Measurements from ENCODE around the gene PLXNB1. TPM values are rescaled to one million over a fixed set of nuclear protein-coding genes. Genes with fewer than 3 reads are reported as not detected.
"Not testable (repeated sequence)": the region's sequence is repeated elsewhere in the genome, so short reads cannot be mapped to it uniquely, and the experiment has no call there.

The PLXNB1 gene
- total and polyA plus RNA-seq, 2 of the 13 experiments (the other 11 are each of a cell fraction or from before 2014, with no cell fraction given), result 86.0 to 143 TPM

GRCh38 chr3:48474619-48475018 is 44.7 kb upstream of the PLXNB1 start:
- POLR2A ChIA-PET, result interaction anchor here (1.7 to 3.2 kb wide), 10 partner anchors 8 to 620 kb away, joined by 5 to 39 read pairs (median 18); partner anchors contain the start of genes CCDC51, NDUFAF3, PFKFB4 and PLXNB1
- Histone ChIP-seq H2AFZ (ENCODE audit: low read length) (no peak overlapping the region), H3K36me3 (replicated peaks in 1 of 2; ENCODE audit: control insufficient read depth in 1 of 2, insufficient read depth in 2 of 2, low read length in 2 of 2) (0 out of 5 replicates have a peak, but pooled peaks cover 0 to under 1% of the 10 kb centered on the region in 2 experiments), H4K20me1 (ENCODE audit: insufficient read depth, low read length) (no peaks in the 10 kb centered on the region), H3K79me2 (ENCODE audit: insufficient read depth, low read length) (peaks cover 4% of the 10 kb centered on the region), H3K4me3 (replicated peaks in 1 of 3; ENCODE audit: insufficient read depth in 1 of 3, low read depth in 2 of 3, low read length in 3 of 3) (no peak overlapping the region), H3K27me3 (ENCODE audit: control insufficient read depth in 1 of 2, insufficient read depth in 2 of 2, low read length in 2 of 2) (no peaks in the 10 kb centered on the region; a peak in 1 of 5 replicates), H3K9ac (ENCODE audit: insufficient read depth, low read depth, low read length) (no peak overlapping the region), H3K4me2 (ENCODE audit: low read depth, low read length) (no peak overlapping the region), H3K4me1 (ENCODE audit: insufficient read depth, low read length) (peaks cover 58% of the 10 kb centered on the region), H3K27ac (ENCODE audit: extremely low read length, insufficient read depth, low read length) (no peak overlapping the region), H3K9me3 (ENCODE audit: low read length) (no peaks in the 10 kb centered on the region)
- peak; percentile 39 for TF ChIP-seq MAX (IDR thresholded peaks at IDR 0.05)
- no peak for TF ChIP-seq TBX3 (IDR thresholded peaks at IDR 0.05; ENCODE audit: borderline replicate concordance)
- TF ChIP-seq ZFX (CRISPR knock-in tag; IDR thresholded peaks at IDR 0.05; ENCODE audit: low read depth), result 0 out of 2 replicates have a peak, but pooled peaks have one; percentile 25
- TF ChIP-seq SALL1 (CRISPR knock-in tag; IDR thresholded peaks at IDR 0.05), result 0 out of 2 replicates have a peak, but pooled peaks have one; percentile 32
- CTCF ChIA-PET (ENCODE audit: low intra/inter-chr PET ratio, low total read pairs), result no interaction called here
- ATAC-seq (no peak), DNase-seq (ENCODE audit: low spot score) (peak; percentile 32), FAIRE-seq (no peak)
- no TSS peak for BruUV-seq (replicated peaks)
- in situ Hi-C loops (cut with HindIII; ENCODE audit: extremely low pct_ligation_motif_present, low pct_unique_long_range_greater_than_20kb), result no loop called here
- WGBS (ENCODE audit: low lambda C conversion rate), result 86% methylated on average over 4 of the region's 4 CpGs
- intact Hi-C loops (cut with micrococcal nuclease; ENCODE audit: unreplicated experiment), result no loop called here

- Histone ChIP-seq H3K4me2 (ENCODE audit: low read depth, low read length) (peak overlapping the region; percentile 95), H3K9ac (ENCODE audit: insufficient read depth, low read depth, low read length) (peak overlapping the region; percentile 80; the same call in 1 of the 2 replicates), H3K4me1 (ENCODE audit: insufficient read depth, low read length) (peaks cover 58% of the 10 kb centered on the region), H3K27ac (ENCODE audit: extremely low read length, insufficient read depth, low read length) (peak overlapping the region; percentile 89), H3K4me3 (replicated peaks in 1 of 3; ENCODE audit: insufficient read depth in 1 of 3, low read depth in 2 of 3, low read length in 3 of 3) (peak overlapping the region in 1 of 3 experiments; percentile 61; a peak in 1 of 6 replicates)
- H3K9me3 ChIP-seq (ENCODE audit: low read length); H3K79me2 ChIP-seq (ENCODE audit: insufficient read depth, low read length); H3K27me3 ChIP-seq (ENCODE audit: control insufficient read depth in 1 of 2, insufficient read depth in 2 of 2, low read length in 2 of 2); H3K36me3 ChIP-seq (replicated peaks in 1 of 2; ENCODE audit: control insufficient read depth in 1 of 2, insufficient read depth in 2 of 2, low read length in 2 of 2); intact Hi-C loops (cut with micrococcal nuclease; ENCODE audit: unreplicated experiment); ATAC-seq; BruUV-seq (replicated peaks); in situ Hi-C loops (cut with HindIII; ENCODE audit: extremely low pct_ligation_motif_present, low pct_unique_long_range_greater_than_20kb); FAIRE-seq; H4K20me1 ChIP-seq (ENCODE audit: insufficient read depth, low read length); CTCF ChIA-PET (ENCODE audit: low intra/inter-chr PET ratio, low total read pairs); H2AFZ ChIP-seq (ENCODE audit: low read length); DNase-seq (ENCODE audit: low spot score): not testable (repeated sequence)
- POLR2A ChIA-PET, result interaction anchor here (0.9 to 3.2 kb wide), 35 partner anchors 8 to 660 kb away, joined by 3 to 41 read pairs (median 10); partner anchors contain the start of genes ATRIP, CCDC51, CDC25A and CELSR3
- TF ChIP-seq ZNF121 (CRISPR knock-in tag; IDR thresholded peaks at IDR 0.05), result 0 out of 2 replicates have a peak, but pooled peaks have one; percentile 7
- WGBS (ENCODE audit: low lambda C conversion rate), result 93% methylated on average over 4 of the region's 4 CpGs
These were observed 44.1 kb upstream of the PLXNB1 start for GRCh38 chr3:48474031-48474430.

Data from HepG2 (cell line).